Measurements from ENCODE around the gene BCL7A. TPM values are rescaled to one million over a fixed set of nuclear protein-coding genes. Genes with fewer than 3 reads are reported as not detected.

The BCL7A gene
- total RNA-seq, 4 donors from 2014 or later: 15.9 to 30.9 (median 22.7) TPM

GRCh38 chr12:122013791-122014590 is 7.7 kb upstream of the BCL7A start:
- no peak for TF ChIP-seq POLR2A (IDR thresholded peaks at IDR 0.05)
- no peak for TF ChIP-seq CTCF (IDR thresholded peaks at IDR 0.05)
- no peak for TF ChIP-seq POLR2AphosphoS5 (IDR thresholded peaks at IDR 0.05)
- TF ChIP-seq EP300 (IDR thresholded peaks at IDR 0.05): no peak
- no peaks in the 10 kb centered on the region for H3K9me3 ChIP-seq
- no peak overlapping the region for H3K27ac ChIP-seq
- DNase-seq (ENCODE audit: low spot score in 2 of 2): no peak
- H3K4me1 ChIP-seq: no peaks in the 10 kb centered on the region
- no peaks in the 10 kb centered on the region for H3K27me3 ChIP-seq
- no peaks in the 10 kb centered on the region for H3K36me3 ChIP-seq
- WGBS: 91% methylated on average over 19 of the region's 19 CpGs
- no peak overlapping the region for H3K4me3 ChIP-seq

- Histone ChIP-seq H3K27me3 (no peaks in the 10 kb centered on the region), H3K9me3 (no peaks in the 10 kb centered on the region), H3K36me3 (no peaks in the 10 kb centered on the region), H3K4me1 (no peaks in the 10 kb centered on the region), H3K27ac (no peak overlapping the region), H3K4me3 (no peak overlapping the region)
- DNase-seq (ENCODE audit: low spot score in 2 of 2): no peak
- TF ChIP-seq CTCF (IDR thresholded peaks at IDR 0.05): no peak
- TF ChIP-seq EP300 (IDR thresholded peaks at IDR 0.05): no peak
- TF ChIP-seq POLR2AphosphoS5 (IDR thresholded peaks at IDR 0.05): no peak
- no peak for TF ChIP-seq POLR2A (IDR thresholded peaks at IDR 0.05)
- 90% methylated on average over 5 of the region's 5 CpGs for WGBS
These were observed 6.9 kb upstream of the BCL7A start for GRCh38 chr12:122014781-122015180.

GRCh38 chr12:122018457-122018856 is 3.2 kb upstream of the BCL7A start:
- no peaks in the 10 kb centered on the region for H3K9me3 ChIP-seq
- DNase-seq (ENCODE audit: low spot score in 2 of 2): no peak
- H3K4me1 ChIP-seq: peaks cover 16% of the 10 kb centered on the region
- H3K4me3 ChIP-seq: no peak overlapping the region
- TF ChIP-seq CTCF (IDR thresholded peaks at IDR 0.05) (no peak), POLR2A (IDR thresholded peaks at IDR 0.05) (no peak), POLR2AphosphoS5 (IDR thresholded peaks at IDR 0.05) (no peak), EP300 (IDR thresholded peaks at IDR 0.05) (no peak)
- no peak overlapping the region for H3K27ac ChIP-seq
- H3K36me3 ChIP-seq: no peaks in the 10 kb centered on the region
- H3K27me3 ChIP-seq: no peaks in the 10 kb centered on the region

- no peaks in the 10 kb centered on the region for H3K27me3 ChIP-seq
- no peak for DNase-seq (ENCODE audit: low spot score in 2 of 2)
- no peak overlapping the region for H3K27ac ChIP-seq
- H3K4me1 ChIP-seq: peaks cover 21% of the 10 kb centered on the region
- WGBS: 98% methylated on average over 4 of the region's 4 CpGs
- no peak overlapping the region for H3K4me3 ChIP-seq
- H3K9me3 ChIP-seq: no peaks in the 10 kb centered on the region
- TF ChIP-seq EP300 (IDR thresholded peaks at IDR 0.05) (no peak), CTCF (IDR thresholded peaks at IDR 0.05) (no peak), POLR2AphosphoS5 (IDR thresholded peaks at IDR 0.05) (no peak), POLR2A (IDR thresholded peaks at IDR 0.05) (no peak)
- no peaks in the 10 kb centered on the region for H3K36me3 ChIP-seq
These were observed 2.7 kb upstream of the BCL7A start for GRCh38 chr12:122018937-122019336.

- H3K27me3 ChIP-seq: no peaks in the 10 kb centered on the region
- no peak for DNase-seq (ENCODE audit: low spot score in 2 of 2)
- peaks cover 32% of the 10 kb centered on the region for H3K4me1 ChIP-seq
- H3K36me3 ChIP-seq: no peaks in the 10 kb centered on the region
- TF ChIP-seq CTCF (IDR thresholded peaks at IDR 0.05) (no peak), POLR2AphosphoS5 (IDR thresholded peaks at IDR 0.05) (no peak), EP300 (IDR thresholded peaks at IDR 0.05) (no peak), POLR2A (IDR thresholded peaks at IDR 0.05) (no peak)
- WGBS: 60% methylated on average over 12 of the region's 16 CpGs
- peak overlapping the region; percentile 64 for H3K4me3 ChIP-seq
- no peaks in the 10 kb centered on the region for H3K9me3 ChIP-seq
- no peak overlapping the region for H3K27ac ChIP-seq
These were observed 890 bp upstream of the BCL7A start for GRCh38 chr12:122020795-122021192.

Measured in suprapubic skin (tissue), 4 donors.